ENCODE measurements around the gene FAAH2.

The FAAH2 gene

DNA sequence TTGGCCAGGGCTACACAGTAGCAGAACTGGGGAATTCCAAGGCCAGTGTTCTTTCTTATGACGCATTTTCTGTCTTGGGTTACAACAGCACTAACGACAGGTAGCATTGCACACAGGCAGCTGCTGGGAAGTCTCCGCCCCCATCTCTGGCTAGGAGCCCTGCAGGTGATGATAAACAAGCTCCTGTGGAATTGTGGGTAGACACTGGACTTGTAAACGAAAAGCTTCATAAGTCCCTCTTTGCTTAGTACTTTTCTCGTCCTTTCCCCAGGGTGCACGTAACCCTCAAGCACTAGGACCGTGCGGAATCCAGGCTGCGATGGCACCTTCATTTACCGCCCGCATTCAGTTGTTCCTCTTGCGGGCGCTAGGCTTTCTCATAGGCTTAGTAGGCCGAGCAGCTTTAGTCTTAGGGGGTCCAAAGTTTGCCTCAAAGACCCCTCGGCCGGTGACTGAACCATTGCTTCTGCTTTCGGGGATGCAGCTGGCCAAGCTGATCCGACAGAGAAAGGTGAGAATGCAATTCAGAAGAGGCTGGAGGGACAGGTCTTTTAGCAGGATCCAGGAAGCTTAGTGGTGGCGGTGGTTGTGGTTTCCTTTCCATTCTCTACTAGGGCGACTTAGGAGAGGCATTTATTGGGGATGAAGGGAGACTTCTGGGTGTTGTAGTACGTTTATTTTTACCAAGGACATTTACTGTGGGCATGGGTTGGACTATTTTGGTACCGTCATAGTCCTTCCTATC lies at the start of gene FAAH2:
TSS of gene FAAH2 (plus strand) at position 200 of the 745 bp plus-strand sequence. CDS start at position 320, 120 bp downstream.
- no peaks in the 10 kb centered on the region for H3K4me1 ChIP-seq (ENCODE audit: control insufficient read depth in 1 of 2, insufficient read depth in 2 of 2, low read length in 2 of 2)
- H3K36me3 ChIP-seq (ENCODE audit: control insufficient read depth in 1 of 2, insufficient read depth in 2 of 2, low read length in 2 of 2), result no peaks in the 10 kb centered on the region
- H3K27ac ChIP-seq (ENCODE audit: low read length), result no peak within 1 kb of the TSS
- no peaks in the 10 kb centered on the region for H3K27me3 ChIP-seq (ENCODE audit: low read depth, low read length)
- H3K4me3 ChIP-seq (ENCODE audit: low read depth in 1 of 2, low read length in 2 of 2), result peak within 1 kb of the TSS; percentile 48 to 60
- no peaks in the 10 kb centered on the region for H3K9me3 ChIP-seq (ENCODE audit: control insufficient read depth in 1 of 2, low read length in 2 of 2)

GRCh38 chrX:57241967-57242366 lies 44.5 kb upstream of the FAAH2 start:
- no peaks in the 10 kb centered on the region for H3K36me3 ChIP-seq (ENCODE audit: control insufficient read depth in 1 of 2, insufficient read depth in 2 of 2, low read length in 2 of 2)
- H3K27ac ChIP-seq (ENCODE audit: low read length), result no peak overlapping the region
- peaks cover 0 to 4% of the 10 kb centered on the region in 2 donors for H3K9me3 ChIP-seq (ENCODE audit: control insufficient read depth in 1 of 2, low read length in 2 of 2)
- no peaks in the 10 kb centered on the region for H3K27me3 ChIP-seq (ENCODE audit: low read depth, low read length)
- H3K4me3 ChIP-seq (ENCODE audit: low read depth in 1 of 2, low read length in 2 of 2), result no peak overlapping the region
- no peaks in the 10 kb centered on the region for H3K4me1 ChIP-seq (ENCODE audit: control insufficient read depth in 1 of 2, insufficient read depth in 2 of 2, low read length in 2 of 2)

DNA sequence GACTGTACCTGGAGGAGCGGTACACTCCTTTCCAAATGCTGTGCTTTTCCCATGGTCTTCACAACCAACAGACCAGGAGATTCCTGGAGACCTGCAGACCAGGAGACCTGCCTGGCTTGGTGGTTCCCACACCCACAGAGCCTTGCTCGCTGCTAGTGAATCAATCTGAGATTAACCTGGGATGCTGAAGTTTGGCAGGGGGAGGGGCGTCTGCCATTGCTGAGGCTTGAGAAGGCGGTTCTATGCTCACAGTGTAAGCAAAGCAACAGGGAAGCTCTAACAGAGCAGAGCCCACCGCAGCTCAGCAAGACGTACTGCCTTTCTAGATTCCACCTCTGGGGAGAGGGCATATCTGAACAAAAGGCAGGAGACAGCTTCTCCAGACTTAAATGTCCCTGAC lies 34.5 kb upstream of the FAAH2 start:
- H3K27me3 ChIP-seq (ENCODE audit: low read depth, low read length), result no peaks in the 10 kb centered on the region
- no peaks in the 10 kb centered on the region for H3K4me1 ChIP-seq (ENCODE audit: control insufficient read depth in 1 of 2, insufficient read depth in 2 of 2, low read length in 2 of 2)
- no peak overlapping the region for H3K27ac ChIP-seq (ENCODE audit: low read length)
- H3K36me3 ChIP-seq (ENCODE audit: control insufficient read depth in 1 of 2, insufficient read depth in 2 of 2, low read length in 2 of 2), result no peaks in the 10 kb centered on the region
- H3K4me3 ChIP-seq (ENCODE audit: low read depth in 1 of 2, low read length in 2 of 2), result no peak overlapping the region
- peaks cover 0 to 2% of the 10 kb centered on the region in 2 donors for H3K9me3 ChIP-seq (ENCODE audit: control insufficient read depth in 1 of 2, low read length in 2 of 2)

- Histone ChIP-seq H3K27ac (ENCODE audit: low read length) (no peak overlapping the region), H3K27me3 (ENCODE audit: low read depth, low read length) (no peaks in the 10 kb centered on the region), H3K9me3 (ENCODE audit: control insufficient read depth in 1 of 2, low read length in 2 of 2) (peaks cover 0 to 20% of the 10 kb centered on the region in 2 donors), H3K36me3 (ENCODE audit: control insufficient read depth in 1 of 2, insufficient read depth in 2 of 2, low read length in 2 of 2) (no peaks in the 10 kb centered on the region), H3K4me3 (ENCODE audit: low read depth in 1 of 2, low read length in 2 of 2) (no peak overlapping the region), H3K4me1 (ENCODE audit: control insufficient read depth in 1 of 2, insufficient read depth in 2 of 2, low read length in 2 of 2) (no peaks in the 10 kb centered on the region)
These were observed 21.4 kb upstream of the FAAH2 start for GRCh38 chrX:57265126-57265525.

DNA sequence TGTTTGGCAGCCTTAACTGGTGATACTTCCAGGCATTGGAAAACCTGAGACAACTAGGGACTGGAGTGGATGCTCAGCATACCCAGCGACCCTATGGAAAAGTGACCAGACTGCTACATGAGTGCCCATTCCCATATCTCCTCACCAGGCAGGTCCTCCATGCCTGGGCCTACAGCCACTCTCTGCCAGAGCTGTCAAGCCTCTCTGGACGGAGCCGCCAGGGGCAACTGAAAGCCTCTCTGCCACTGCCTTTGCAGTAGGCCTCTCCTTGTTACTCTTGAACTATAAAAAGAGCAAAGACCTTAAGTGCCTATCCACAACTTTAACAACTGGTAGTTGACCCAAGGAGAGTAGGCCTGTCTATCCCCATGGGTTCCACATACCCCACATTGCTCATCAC lies 20.2 kb upstream of the FAAH2 start:
- no peaks in the 10 kb centered on the region for H3K36me3 ChIP-seq (ENCODE audit: control insufficient read depth in 1 of 2, insufficient read depth in 2 of 2, low read length in 2 of 2)
- H3K9me3 ChIP-seq (ENCODE audit: control insufficient read depth in 1 of 2, low read length in 2 of 2), result peaks cover 0 to 20% of the 10 kb centered on the region in 2 donors
- H3K4me3 ChIP-seq (ENCODE audit: low read depth in 1 of 2, low read length in 2 of 2), result no peak overlapping the region
- H3K27me3 ChIP-seq (ENCODE audit: low read depth, low read length), result no peaks in the 10 kb centered on the region
- H3K27ac ChIP-seq (ENCODE audit: low read length), result no peak overlapping the region
- H3K4me1 ChIP-seq (ENCODE audit: control insufficient read depth in 1 of 2, insufficient read depth in 2 of 2, low read length in 2 of 2), result no peaks in the 10 kb centered on the region

GRCh38 chrX:57266871-57267270 lies 19.6 kb upstream of the FAAH2 start:
- Histone ChIP-seq H3K4me1 (ENCODE audit: control insufficient read depth in 1 of 2, insufficient read depth in 2 of 2, low read length in 2 of 2) (no peaks in the 10 kb centered on the region), H3K27ac (ENCODE audit: low read length) (no peak overlapping the region), H3K9me3 (ENCODE audit: control insufficient read depth in 1 of 2, low read length in 2 of 2) (peaks cover 0 to 20% of the 10 kb centered on the region in 2 donors), H3K27me3 (ENCODE audit: low read depth, low read length) (no peaks in the 10 kb centered on the region), H3K4me3 (ENCODE audit: low read depth in 1 of 2, low read length in 2 of 2) (no peak overlapping the region), H3K36me3 (ENCODE audit: control insufficient read depth in 1 of 2, insufficient read depth in 2 of 2, low read length in 2 of 2) (no peaks in the 10 kb centered on the region)

DNA sequence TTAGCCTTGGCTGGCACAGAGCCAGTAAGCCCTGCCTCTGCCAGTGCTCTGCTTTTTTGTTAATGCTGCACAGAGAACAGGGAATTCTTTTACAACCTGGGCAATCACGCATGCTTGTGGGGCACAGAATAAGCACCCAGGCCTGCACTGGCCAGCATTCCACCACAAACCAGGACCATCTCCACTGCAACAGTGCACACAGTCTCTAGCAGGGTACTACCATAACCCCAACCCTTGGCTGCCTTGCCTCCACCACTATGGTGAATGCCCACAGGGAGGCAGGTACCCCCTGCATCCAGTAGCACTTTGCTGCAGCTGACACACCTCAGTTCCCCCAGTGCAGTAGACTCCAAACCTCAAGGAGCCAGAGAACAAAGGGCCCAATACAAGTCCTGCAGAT lies 19.2 kb upstream of the FAAH2 start:
- Histone ChIP-seq H3K9me3 (ENCODE audit: control insufficient read depth in 1 of 2, low read length in 2 of 2) (peaks cover 0 to 20% of the 10 kb centered on the region in 2 donors), H3K27ac (ENCODE audit: low read length) (no peak overlapping the region), H3K4me3 (ENCODE audit: low read depth in 1 of 2, low read length in 2 of 2) (no peak overlapping the region), H3K36me3 (ENCODE audit: control insufficient read depth in 1 of 2, insufficient read depth in 2 of 2, low read length in 2 of 2) (no peaks in the 10 kb centered on the region), H3K4me1 (ENCODE audit: control insufficient read depth in 1 of 2, insufficient read depth in 2 of 2, low read length in 2 of 2) (no peaks in the 10 kb centered on the region), H3K27me3 (ENCODE audit: low read depth, low read length) (no peaks in the 10 kb centered on the region)

GRCh38 chrX:57270980-57271379 lies 15.5 kb upstream of the FAAH2 start:
- no peak overlapping the region for H3K27ac ChIP-seq (ENCODE audit: low read length)
- peaks cover 0 to 9% of the 10 kb centered on the region in 2 donors for H3K9me3 ChIP-seq (ENCODE audit: control insufficient read depth in 1 of 2, low read length in 2 of 2)
- no peak overlapping the region for H3K4me3 ChIP-seq (ENCODE audit: low read depth in 1 of 2, low read length in 2 of 2)
- no peaks in the 10 kb centered on the region for H3K27me3 ChIP-seq (ENCODE audit: low read depth, low read length)
- no peaks in the 10 kb centered on the region for H3K36me3 ChIP-seq (ENCODE audit: control insufficient read depth in 1 of 2, insufficient read depth in 2 of 2, low read length in 2 of 2)
- no peaks in the 10 kb centered on the region for H3K4me1 ChIP-seq (ENCODE audit: control insufficient read depth in 1 of 2, insufficient read depth in 2 of 2, low read length in 2 of 2)

DNA sequence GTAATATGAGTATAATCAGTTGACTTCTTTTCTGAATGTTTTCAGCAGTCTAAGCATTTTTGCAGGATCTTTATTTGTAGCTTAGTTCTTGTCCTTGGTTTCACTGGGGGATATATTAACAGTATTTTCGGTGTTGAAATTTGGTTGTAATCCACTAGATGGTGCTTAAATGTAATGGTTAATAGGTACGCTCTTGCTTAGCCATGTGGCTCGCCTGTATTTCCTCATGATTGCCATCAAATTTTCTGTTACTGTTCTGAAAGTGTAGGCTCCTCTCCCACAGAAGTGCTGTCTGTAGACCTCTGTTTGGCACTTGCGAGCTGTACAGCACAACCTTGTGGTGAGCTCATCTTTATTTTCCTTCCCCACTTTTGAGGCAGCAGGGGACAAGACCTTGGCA lies 3.9 kb upstream of the FAAH2 start:
- no peak overlapping the region for H3K4me3 ChIP-seq (ENCODE audit: low read depth in 1 of 2, low read length in 2 of 2)
- H3K4me1 ChIP-seq (ENCODE audit: control insufficient read depth in 1 of 2, insufficient read depth in 2 of 2, low read length in 2 of 2), result no peaks in the 10 kb centered on the region
- H3K36me3 ChIP-seq (ENCODE audit: control insufficient read depth in 1 of 2, insufficient read depth in 2 of 2, low read length in 2 of 2), result no peaks in the 10 kb centered on the region
- H3K27ac ChIP-seq (ENCODE audit: low read length), result no peak overlapping the region
- H3K27me3 ChIP-seq (ENCODE audit: low read depth, low read length), result no peaks in the 10 kb centered on the region
- no peaks in the 10 kb centered on the region for H3K9me3 ChIP-seq (ENCODE audit: control insufficient read depth in 1 of 2, low read length in 2 of 2)

DNA sequence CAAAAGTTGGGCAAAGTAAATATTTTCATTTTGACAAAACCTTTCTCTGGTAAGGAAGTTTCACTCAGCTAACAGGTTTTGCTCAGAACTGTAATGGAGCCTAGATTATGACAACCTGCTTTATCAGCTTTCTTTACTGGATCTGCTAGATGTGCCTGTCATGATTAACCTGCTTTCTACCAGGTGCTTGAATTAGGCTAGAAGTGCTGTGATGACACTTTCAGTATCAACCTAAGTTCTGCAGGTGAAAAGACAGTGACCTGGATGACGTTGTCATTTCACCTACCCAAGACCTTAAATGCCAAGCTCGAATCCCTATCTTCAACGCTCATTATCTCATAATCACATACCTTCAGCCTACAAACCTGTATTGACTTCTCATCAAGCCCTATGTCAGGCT lies 1.5 kb upstream of the FAAH2 start:
- Histone ChIP-seq H3K27ac (ENCODE audit: low read length) (no peak overlapping the region), H3K4me1 (ENCODE audit: control insufficient read depth in 1 of 2, insufficient read depth in 2 of 2, low read length in 2 of 2) (no peaks in the 10 kb centered on the region), H3K36me3 (ENCODE audit: control insufficient read depth in 1 of 2, insufficient read depth in 2 of 2, low read length in 2 of 2) (no peaks in the 10 kb centered on the region), H3K4me3 (ENCODE audit: low read depth in 1 of 2, low read length in 2 of 2) (no peak overlapping the region), H3K9me3 (ENCODE audit: control insufficient read depth in 1 of 2, low read length in 2 of 2) (no peaks in the 10 kb centered on the region), H3K27me3 (ENCODE audit: low read depth, low read length) (no peaks in the 10 kb centered on the region)

DNA sequence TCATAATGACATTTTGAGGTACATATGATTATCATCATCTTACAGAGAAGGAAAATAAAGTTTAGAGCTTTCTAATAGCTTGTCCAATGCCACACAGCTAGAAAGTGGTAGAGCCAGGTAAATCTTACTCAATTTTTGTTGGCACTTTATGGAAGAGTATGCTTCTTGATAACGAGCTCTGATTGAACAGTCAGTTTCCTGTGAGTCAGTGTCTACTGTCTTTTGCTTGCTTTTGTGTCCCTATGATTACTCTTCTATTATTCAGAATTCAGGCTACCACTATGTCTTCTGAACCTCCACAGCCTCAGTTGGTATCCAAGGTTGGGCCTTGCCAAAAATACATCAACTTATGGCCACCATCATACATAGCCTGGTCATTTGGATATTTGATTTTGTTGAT lies 2.6 kb downstream of the FAAH2 start:
- Histone ChIP-seq H3K9me3 (ENCODE audit: control insufficient read depth in 1 of 2, low read length in 2 of 2) (no peaks in the 10 kb centered on the region), H3K4me1 (ENCODE audit: control insufficient read depth in 1 of 2, insufficient read depth in 2 of 2, low read length in 2 of 2) (no peaks in the 10 kb centered on the region), H3K27me3 (ENCODE audit: low read depth, low read length) (no peaks in the 10 kb centered on the region), H3K27ac (ENCODE audit: low read length) (no peak overlapping the region), H3K36me3 (ENCODE audit: control insufficient read depth in 1 of 2, insufficient read depth in 2 of 2, low read length in 2 of 2) (no peaks in the 10 kb centered on the region), H3K4me3 (ENCODE audit: low read depth in 1 of 2, low read length in 2 of 2) (no peak overlapping the region)

DNA sequence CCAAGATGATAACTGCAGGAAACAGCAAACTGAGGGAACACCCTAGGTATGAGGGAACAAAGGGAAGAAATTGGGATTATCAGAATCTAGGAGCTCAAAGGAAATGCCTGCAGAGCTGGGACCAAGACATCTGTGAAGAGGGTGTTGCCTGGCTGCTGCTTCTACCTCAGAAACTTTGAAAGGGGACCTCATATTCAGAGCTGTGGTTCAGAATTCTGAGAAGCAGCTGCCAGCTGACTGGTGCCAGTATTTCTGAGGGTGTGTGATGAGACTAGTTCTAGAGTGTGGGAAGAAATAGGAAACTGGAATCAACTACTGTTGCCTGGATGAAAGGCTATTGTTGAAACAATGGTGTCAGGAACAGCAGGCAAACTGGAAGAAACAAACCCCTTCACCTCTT lies 8.5 kb downstream of the FAAH2 start:
- Histone ChIP-seq H3K27me3 (ENCODE audit: low read depth, low read length) (no peaks in the 10 kb centered on the region), H3K4me3 (ENCODE audit: low read depth in 1 of 2, low read length in 2 of 2) (no peak overlapping the region), H3K9me3 (ENCODE audit: control insufficient read depth in 1 of 2, low read length in 2 of 2) (no peaks in the 10 kb centered on the region), H3K27ac (ENCODE audit: low read length) (no peak overlapping the region), H3K4me1 (ENCODE audit: control insufficient read depth in 1 of 2, insufficient read depth in 2 of 2, low read length in 2 of 2) (no peaks in the 10 kb centered on the region), H3K36me3 (ENCODE audit: control insufficient read depth in 1 of 2, insufficient read depth in 2 of 2, low read length in 2 of 2) (no peaks in the 10 kb centered on the region)

All from muscle layer of duodenum (tissue), 2 donors.